Neural progenitor cell (in vitro differentiated cells): Measurements from ENCODE around the gene RNU6-8.

Experiments used
- EZH2 ChIP-seq: fragments of 200-600 bp; sonication (generic); IDR thresholded peaks from 2 replicates; pipeline ENCODE4 v1.6.1; 2017; ENCODE audit warnings: antibody characterized with exemption, mild to moderate bottlenecking, moderate library complexity
- EZH2phosphoT487 ChIP-seq: fragments of 200-600 bp; sonication (generic); IDR thresholded peaks from 2 replicates; pipeline ENCODE4 v1.6.1; 2017; ENCODE audit warnings: antibody characterized with exemption
- TF ChIP-seq, protein P1 (sequence below): fragments of 200-600 bp; sonication (generic); IDR thresholded peaks from 2 replicates; pipeline ENCODE4 v1.5.1; 2017; ENCODE audit warnings: antibody characterized with exemption, mild to moderate bottlenecking

DNA sequence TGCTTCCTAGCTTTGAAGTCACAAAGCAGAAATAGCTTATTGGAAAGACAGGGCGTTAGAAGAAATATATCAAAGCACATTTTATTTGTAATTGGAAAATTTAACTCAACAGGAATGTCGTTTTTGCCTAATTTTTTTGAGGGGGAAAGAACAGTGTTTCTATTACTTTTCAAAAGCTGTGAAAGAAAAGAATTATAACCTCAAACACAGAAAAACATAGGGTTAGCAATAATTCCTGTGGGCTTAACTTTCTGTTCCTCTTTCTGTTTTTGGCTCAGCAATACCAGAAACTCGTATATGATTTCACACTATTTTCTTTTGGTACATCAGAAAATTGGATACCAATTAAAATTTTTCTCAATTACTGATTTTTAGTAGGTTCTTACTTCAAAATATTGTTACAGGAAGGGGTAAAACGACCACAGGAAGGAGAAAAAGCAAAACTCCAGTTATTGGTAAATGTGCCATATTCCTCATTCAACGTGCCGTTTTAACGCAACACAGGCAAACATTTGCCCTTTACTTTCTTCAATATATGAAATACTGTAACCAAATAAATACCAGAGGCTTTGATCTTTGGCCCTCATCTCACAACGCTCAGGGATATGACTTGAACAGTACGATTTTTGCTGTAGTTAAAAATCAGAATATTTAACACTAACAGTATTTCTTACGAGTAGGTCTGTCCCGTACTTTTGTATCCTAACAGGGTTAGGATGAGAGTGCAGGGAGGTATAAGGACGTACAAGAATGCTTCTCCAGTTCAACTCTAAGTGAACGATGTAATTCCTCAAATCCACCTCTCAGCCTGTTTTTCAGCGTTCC, 2.5 kb downstream of the RNU6-8 start:
- TF ChIP-seq, protein P1, sequence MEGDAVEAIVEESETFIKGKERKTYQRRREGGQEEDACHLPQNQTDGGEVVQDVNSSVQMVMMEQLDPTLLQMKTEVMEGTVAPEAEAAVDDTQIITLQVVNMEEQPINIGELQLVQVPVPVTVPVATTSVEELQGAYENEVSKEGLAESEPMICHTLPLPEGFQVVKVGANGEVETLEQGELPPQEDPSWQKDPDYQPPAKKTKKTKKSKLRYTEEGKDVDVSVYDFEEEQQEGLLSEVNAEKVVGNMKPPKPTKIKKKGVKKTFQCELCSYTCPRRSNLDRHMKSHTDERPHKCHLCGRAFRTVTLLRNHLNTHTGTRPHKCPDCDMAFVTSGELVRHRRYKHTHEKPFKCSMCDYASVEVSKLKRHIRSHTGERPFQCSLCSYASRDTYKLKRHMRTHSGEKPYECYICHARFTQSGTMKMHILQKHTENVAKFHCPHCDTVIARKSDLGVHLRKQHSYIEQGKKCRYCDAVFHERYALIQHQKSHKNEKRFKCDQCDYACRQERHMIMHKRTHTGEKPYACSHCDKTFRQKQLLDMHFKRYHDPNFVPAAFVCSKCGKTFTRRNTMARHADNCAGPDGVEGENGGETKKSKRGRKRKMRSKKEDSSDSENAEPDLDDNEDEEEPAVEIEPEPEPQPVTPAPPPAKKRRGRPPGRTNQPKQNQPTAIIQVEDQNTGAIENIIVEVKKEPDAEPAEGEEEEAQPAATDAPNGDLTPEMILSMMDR, result no peak
- TF ChIP-seq EZH2phosphoT487 (no peak), EZH2 (peak; percentile 4)
